Erythroblast (primary cell): Measurements from ENCODE around the gene MISFA.
"Not testable (repeated sequence)": the region's sequence is repeated elsewhere in the genome, so short reads cannot be mapped to it uniquely, and the experiment has no call there.

Experiments
- DNase-seq, 2 experiments: peaks; one replicate each; lab custom pipeline; 2025; lab: John Stamatoyannopoulos, UW
- GATA1 ChIP-seq: IDR thresholded peaks from 2 replicates; pipeline ENCODE4 v1.6.1; 2011; ENCODE audit warnings: low read depth, mild to moderate bottlenecking, control low read depth, low read length, moderate library complexity
- POLR2A ChIP-seq: IDR thresholded peaks from 2 replicates; pipeline ENCODE4 v1.6.1; 2011; ENCODE audit warnings: mild to moderate bottlenecking, low read length

Gene MISFA

GRCh38 chr11:18633256-18634139 is 33.9 kb downstream of the MISFA start:
- TF ChIP-seq POLR2A (no peak), GATA1 (no peak)

GRCh38 chr11:18634140-18635032 is 34.8 kb downstream of the MISFA start, which contains the start of gene SPTY2D1:
TSS of gene SPTY2D1 (minus strand) at chr11:18634342. CDS start at chr11:18634257, 85 bp downstream.
- peak; percentile 99 to 100 for DNase-seq
- TF ChIP-seq GATA1 (no peak), POLR2A (peak; percentile 98)

More at GRCh38 chr11:18633256-18634139, 33.9 kb downstream of the MISFA start:
- peak; percentile 73 to 74 for DNase-seq

- TF ChIP-seq GATA1 (no peak), POLR2A (no peak)
- DNase-seq = no peak
Measured at GRCh38 chr11:18641677-18642076, 42.1 kb downstream of the MISFA start.

- DNase-seq = not testable (repeated sequence)
Measured at GRCh38 chr11:18643034-18643433, 43.4 kb downstream of the MISFA start.

- DNase-seq = no peak
Measured at GRCh38 chr11:18650353-18650752, 50.8 kb downstream of the MISFA start.

GRCh38 chr11:18650859-18651557 is 51.4 kb downstream of the MISFA start:
- no peak for TF ChIP-seq POLR2A
- TF ChIP-seq GATA1 = no peak
- peak; percentile 68 to 81 for DNase-seq

More at GRCh38 chr11:18650353-18650752, 50.8 kb downstream of the MISFA start:
- TF ChIP-seq GATA1 = no peak
- no peak for TF ChIP-seq POLR2A
